ENCODE measurements around the gene CCDC90B.

GRCh38 chr11:83335446-83336070, 49.4 kb upstream of the CCDC90B start:
- TF ChIP-seq, protein P1, sequence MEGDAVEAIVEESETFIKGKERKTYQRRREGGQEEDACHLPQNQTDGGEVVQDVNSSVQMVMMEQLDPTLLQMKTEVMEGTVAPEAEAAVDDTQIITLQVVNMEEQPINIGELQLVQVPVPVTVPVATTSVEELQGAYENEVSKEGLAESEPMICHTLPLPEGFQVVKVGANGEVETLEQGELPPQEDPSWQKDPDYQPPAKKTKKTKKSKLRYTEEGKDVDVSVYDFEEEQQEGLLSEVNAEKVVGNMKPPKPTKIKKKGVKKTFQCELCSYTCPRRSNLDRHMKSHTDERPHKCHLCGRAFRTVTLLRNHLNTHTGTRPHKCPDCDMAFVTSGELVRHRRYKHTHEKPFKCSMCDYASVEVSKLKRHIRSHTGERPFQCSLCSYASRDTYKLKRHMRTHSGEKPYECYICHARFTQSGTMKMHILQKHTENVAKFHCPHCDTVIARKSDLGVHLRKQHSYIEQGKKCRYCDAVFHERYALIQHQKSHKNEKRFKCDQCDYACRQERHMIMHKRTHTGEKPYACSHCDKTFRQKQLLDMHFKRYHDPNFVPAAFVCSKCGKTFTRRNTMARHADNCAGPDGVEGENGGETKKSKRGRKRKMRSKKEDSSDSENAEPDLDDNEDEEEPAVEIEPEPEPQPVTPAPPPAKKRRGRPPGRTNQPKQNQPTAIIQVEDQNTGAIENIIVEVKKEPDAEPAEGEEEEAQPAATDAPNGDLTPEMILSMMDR (conservative IDR thresholded peaks at IDR 0.05 in 1 of 2, IDR thresholded peaks at IDR 0.05 in 1 of 2; ENCODE audit: low read depth in 1 of 2, low read length in 2 of 2) = no peak
- TF ChIP-seq EZH2 (IDR thresholded peaks at IDR 0.05; ENCODE audit: low read length, missing control alignments) = no peak
